ENCODE measurements around the gene ENTPD3. TPM values are rescaled to one million over a fixed set of nuclear protein-coding genes. Genes with fewer than 3 reads are reported as not detected.

ENTPD3 gene
- total and polyA plus RNA-seq, 2 donors (not counting 1 experiment from before 2014, with no cell fraction given), result not detected

DNA sequence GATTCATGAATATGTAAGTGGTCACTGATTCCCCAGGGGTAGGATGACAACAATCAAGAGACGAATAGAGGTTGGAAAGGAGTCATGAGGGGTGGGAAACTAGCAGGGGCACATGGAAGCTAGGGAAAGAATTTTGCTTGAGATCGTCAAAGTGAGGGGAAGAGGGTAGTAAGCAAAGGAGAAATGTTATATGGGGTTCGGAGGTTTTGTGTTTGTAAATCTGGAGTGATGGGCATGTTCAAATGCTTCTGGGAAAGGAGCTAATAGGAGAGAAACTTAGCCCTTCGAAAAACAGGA is 78.1 kb downstream of the ENTPD3 start:
- TF ChIP-seq, protein P1, sequence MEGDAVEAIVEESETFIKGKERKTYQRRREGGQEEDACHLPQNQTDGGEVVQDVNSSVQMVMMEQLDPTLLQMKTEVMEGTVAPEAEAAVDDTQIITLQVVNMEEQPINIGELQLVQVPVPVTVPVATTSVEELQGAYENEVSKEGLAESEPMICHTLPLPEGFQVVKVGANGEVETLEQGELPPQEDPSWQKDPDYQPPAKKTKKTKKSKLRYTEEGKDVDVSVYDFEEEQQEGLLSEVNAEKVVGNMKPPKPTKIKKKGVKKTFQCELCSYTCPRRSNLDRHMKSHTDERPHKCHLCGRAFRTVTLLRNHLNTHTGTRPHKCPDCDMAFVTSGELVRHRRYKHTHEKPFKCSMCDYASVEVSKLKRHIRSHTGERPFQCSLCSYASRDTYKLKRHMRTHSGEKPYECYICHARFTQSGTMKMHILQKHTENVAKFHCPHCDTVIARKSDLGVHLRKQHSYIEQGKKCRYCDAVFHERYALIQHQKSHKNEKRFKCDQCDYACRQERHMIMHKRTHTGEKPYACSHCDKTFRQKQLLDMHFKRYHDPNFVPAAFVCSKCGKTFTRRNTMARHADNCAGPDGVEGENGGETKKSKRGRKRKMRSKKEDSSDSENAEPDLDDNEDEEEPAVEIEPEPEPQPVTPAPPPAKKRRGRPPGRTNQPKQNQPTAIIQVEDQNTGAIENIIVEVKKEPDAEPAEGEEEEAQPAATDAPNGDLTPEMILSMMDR (IDR thresholded peaks at IDR 0.05), result no peak
- TF ChIP-seq EZH2 (IDR thresholded peaks at IDR 0.05; ENCODE audit: borderline replicate concordance, insufficient read depth, low read depth, low read length, poor library complexity, severe bottlenecking), result no peak
- Histone ChIP-seq H3K36me3 (replicated peaks in 1 of 2; ENCODE audit: control extremely low read depth in 1 of 2, control insufficient read depth in 1 of 2, extremely low read depth in 1 of 2, insufficient read depth in 2 of 2, low read length in 1 of 2) (peaks cover 14 to 50% of the 10 kb centered on the region in 2 experiments), H3K4me3 (ENCODE audit: control extremely low read depth in 1 of 5, extremely low read depth in 1 of 5, insufficient read depth in 1 of 5, low read depth in 2 of 5, low read length in 4 of 5) (no peak overlapping the region), H3K4me2 (replicated peaks; ENCODE audit: low read depth, low read length, poor library complexity, severe bottlenecking) (no peak overlapping the region), H2AFZ (ENCODE audit: insufficient read depth, low read depth, low read length, poor library complexity, severe bottlenecking) (no peak overlapping the region), H3K4me1 (ENCODE audit: control insufficient read depth in 2 of 2, insufficient read depth in 2 of 2, low read length in 2 of 2) (no peaks in the 10 kb centered on the region), H3K27ac (ENCODE audit: low read length in 2 of 2) (no peak overlapping the region), H3K9me3 (ENCODE audit: control extremely low read depth in 1 of 3, control insufficient read depth in 2 of 3, insufficient read depth in 1 of 3, low read length in 2 of 3) (no peaks in the 10 kb centered on the region), H3K79me2 (ENCODE audit: control insufficient read depth, insufficient read depth, low read length) (peaks cover 3% of the 10 kb centered on the region), H4K20me1 (ENCODE audit: control insufficient read depth, insufficient read depth, low read length, poor library complexity, severe bottlenecking) (peaks cover 13% of the 10 kb centered on the region), H3K9ac (ENCODE audit: low read length) (no peak overlapping the region), H3K27me3 (replicated peaks in 1 of 4; ENCODE audit: control extremely low read depth in 1 of 4, control insufficient read depth in 3 of 4, insufficient read depth in 4 of 4, low read length in 3 of 4) (no peaks in the 10 kb centered on the region)
- WGBS (ENCODE audit: insufficient coverage), result 90% methylated on average over 4 of the region's 4 CpGs
- Mint-ChIP-seq H3K9me3 (ENCODE audit: insufficient read depth) (no peaks in the 10 kb centered on the region), H3K27me3 (no peaks in the 10 kb centered on the region), H3K4me3 (no peak overlapping the region), H3K4me1 (no peaks in the 10 kb centered on the region), H3K27ac (peak overlapping the region; percentile 23)
- ChIA-PET CTCF (no interaction called here), POLR2A (no interaction called here)
- no peak for ATAC-seq (ENCODE audit: low read depth)
- intact Hi-C loops (cut with micrococcal nuclease), result no loop called here
- DNase-seq, result no peak

DNA sequence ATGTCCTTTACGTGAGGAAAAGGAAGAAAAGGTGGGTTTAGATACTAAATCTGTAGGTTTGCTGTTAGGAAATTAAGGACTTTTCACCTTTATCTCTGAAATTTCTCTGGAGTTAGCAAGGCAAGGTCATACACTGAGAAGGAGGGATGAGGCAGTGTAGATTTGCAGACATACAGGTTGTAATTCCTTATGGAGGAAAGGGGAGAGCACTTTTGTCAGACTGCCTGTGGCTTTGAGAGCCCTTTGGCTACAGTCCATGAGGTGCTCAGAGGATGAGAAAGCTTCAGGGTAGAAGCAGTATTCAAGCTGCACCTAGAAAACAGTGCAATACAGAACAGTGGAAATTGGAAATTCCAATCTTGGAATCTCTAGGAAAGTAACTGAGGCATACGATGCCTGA is 78.5 kb downstream of the ENTPD3 start:
- no peak overlapping the region for H3K4me3 Mint-ChIP-seq

More for the DNA sequence above, 78.5 kb downstream of the ENTPD3 start:
- TF ChIP-seq, protein P1 (IDR thresholded peaks at IDR 0.05), result no peak
- no peak for TF ChIP-seq EZH2 (IDR thresholded peaks at IDR 0.05; ENCODE audit: borderline replicate concordance, insufficient read depth, low read depth, low read length, poor library complexity, severe bottlenecking)
- CTCF ChIA-PET, result no interaction called here
- H3K27ac Mint-ChIP-seq, result peak overlapping the region; percentile 23
- H3K4me1 ChIP-seq (ENCODE audit: control insufficient read depth in 2 of 2, insufficient read depth in 2 of 2, low read length in 2 of 2), result no peaks in the 10 kb centered on the region
- 100% methylated on average over 2 of the region's 2 CpGs for WGBS (ENCODE audit: insufficient coverage)
- no peak overlapping the region for H3K27ac ChIP-seq (ENCODE audit: low read length in 2 of 2)
- no peak for DNase-seq
- no peaks in the 10 kb centered on the region for H3K9me3 ChIP-seq (ENCODE audit: control extremely low read depth in 1 of 3, control insufficient read depth in 2 of 3, insufficient read depth in 1 of 3, low read length in 2 of 3)
- POLR2A ChIA-PET, result no interaction called here
- H3K27me3 ChIP-seq (replicated peaks in 1 of 4; ENCODE audit: control extremely low read depth in 1 of 4, control insufficient read depth in 3 of 4, insufficient read depth in 4 of 4, low read length in 3 of 4), result no peaks in the 10 kb centered on the region
- no peak overlapping the region for H2AFZ ChIP-seq (ENCODE audit: insufficient read depth, low read depth, low read length, poor library complexity, severe bottlenecking)
- no peaks in the 10 kb centered on the region for H3K9me3 Mint-ChIP-seq (ENCODE audit: insufficient read depth)
- peaks cover 14 to 47% of the 10 kb centered on the region in 2 experiments for H3K36me3 ChIP-seq (replicated peaks in 1 of 2; ENCODE audit: control extremely low read depth in 1 of 2, control insufficient read depth in 1 of 2, extremely low read depth in 1 of 2, insufficient read depth in 2 of 2, low read length in 1 of 2)
- no peak overlapping the region for H3K4me3 ChIP-seq (ENCODE audit: control extremely low read depth in 1 of 5, extremely low read depth in 1 of 5, insufficient read depth in 1 of 5, low read depth in 2 of 5, low read length in 4 of 5)
- intact Hi-C loops (cut with micrococcal nuclease), result no loop called here
- H3K9ac ChIP-seq (ENCODE audit: low read length), result no peak overlapping the region
- no peak for ATAC-seq (ENCODE audit: low read depth)
- H3K4me2 ChIP-seq (replicated peaks; ENCODE audit: low read depth, low read length, poor library complexity, severe bottlenecking), result no peak overlapping the region
- H3K27me3 Mint-ChIP-seq, result no peaks in the 10 kb centered on the region
- no peaks in the 10 kb centered on the region for H3K79me2 ChIP-seq (ENCODE audit: control insufficient read depth, insufficient read depth, low read length)
- no peaks in the 10 kb centered on the region for H3K4me1 Mint-ChIP-seq
- peaks cover 9% of the 10 kb centered on the region for H4K20me1 ChIP-seq (ENCODE audit: control insufficient read depth, insufficient read depth, low read length, poor library complexity, severe bottlenecking)
